CD1c-positive myeloid dendritic cell (primary cell): ENCODE results near the gene IGFBP4.
A peak's percentile ranks its signal among the peaks of the same experiment; 100 is the strongest.
"Not testable (repeated sequence)": the region's sequence is repeated elsewhere in the genome, so short reads cannot be mapped to it uniquely, and the experiment has no call there.

Experiments used
- DNase-seq: peaks from one replicate; pipeline ENCODE4 v3.0.0-alpha.2; 2016; ENCODE audit errors: extremely low spot score

The IGFBP4 gene

GRCh38 chr17:40443196-40443987 is at the start of gene IGFBP4:
Gene IGFBP4 (plus strand): TSS chr17:40443450. CDS start chr17:40443736, 286 bp downstream.
- DNase-seq = peak; percentile 77

- DNase-seq = peak; percentile 69
These were observed 44.1 kb upstream of the IGFBP4 start for GRCh38 chr17:40399185-40399584.

- DNase-seq = no peak
These were observed 40.6 kb upstream of the IGFBP4 start for GRCh38 chr17:40402668-40403067.

- no peak for DNase-seq
These were observed 39.2 kb upstream of the IGFBP4 start for GRCh38 chr17:40404003-40404402.

GRCh38 chr17:40407460-40407859 is 35.8 kb upstream of the IGFBP4 start:
- no peak for DNase-seq

- DNase-seq = not testable (repeated sequence)
These were observed 33.7 kb upstream of the IGFBP4 start for GRCh38 chr17:40409540-40409939.

- DNase-seq = no peak
These were observed 33.2 kb upstream of the IGFBP4 start for GRCh38 chr17:40410082-40410481.

- no peak for DNase-seq
These were observed 31.4 kb upstream of the IGFBP4 start for GRCh38 chr17:40411821-40412220.

GRCh38 chr17:40412880-40413279 is 30.4 kb upstream of the IGFBP4 start:
- no peak for DNase-seq

GRCh38 chr17:40414312-40414711 is 28.9 kb upstream of the IGFBP4 start:
- DNase-seq = not testable (repeated sequence)

- DNase-seq = peak; percentile 73
These were observed 27.9 kb upstream of the IGFBP4 start for GRCh38 chr17:40415390-40415789.

- no peak for DNase-seq
These were observed 26.6 kb upstream of the IGFBP4 start for GRCh38 chr17:40416671-40417070.

- no peak for DNase-seq
These were observed 26.0 kb upstream of the IGFBP4 start for GRCh38 chr17:40417258-40417608.

- DNase-seq = peak; percentile 100
These were observed 25.4 kb upstream of the IGFBP4 start, which contains the start of gene TOP2A for GRCh38 chr17:40417609-40418427. Gene TOP2A (minus strand): TSS chr17:40417896. CDS start chr17:40417791, 105 bp downstream.

- DNase-seq = no peak
These were observed 24.9 kb upstream of the IGFBP4 start for GRCh38 chr17:40418428-40418706.

GRCh38 chr17:40419559-40420331 is 23.5 kb upstream of the IGFBP4 start:
- peak; percentile 46 for DNase-seq

GRCh38 chr17:40422990-40423633 is 20.1 kb upstream of the IGFBP4 start:
- DNase-seq = no peak

GRCh38 chr17:40425741-40426140 is 17.5 kb upstream of the IGFBP4 start:
- no peak for DNase-seq

GRCh38 chr17:40427002-40427491 is 16.2 kb upstream of the IGFBP4 start:
- no peak for DNase-seq

GRCh38 chr17:40430272-40431230 is 12.7 kb upstream of the IGFBP4 start:
- no peak for DNase-seq

- no peak for DNase-seq
These were observed 12.0 kb upstream of the IGFBP4 start for GRCh38 chr17:40431231-40431602.
